Activated naive CD8-positive, alpha-beta T cell treated with anti-CD3 and anti-CD28 coated beads, Interleukin-2, amount 10 ng/mL, durations not matched to agents 7 days and 5 days (primary cell): ENCODE measurements around the gene TASOR. TPM values are rescaled to one million over a fixed set of nuclear protein-coding genes. Genes with fewer than 3 reads are reported as not detected.
A peak's percentile ranks its signal among the peaks of the same experiment; 100 is the strongest.

ENCODE experiments used
- ATAC-seq: fragments of 150-1000 bp; cut with Tn5 transposase; one replicate; pipeline ENCODE4 v1.10.0; 2021; ENCODE audit warnings: low read depth, moderate library complexity
- POLR2A ChIA-PET: fragments of 350-600 bp; sonication (Branson Sonifier 250); formaldehyde crosslinking; loops from one replicate; lab custom pipeline; 2021; ENCODE audit warnings: antibody characterized with exemption; lab: Charles Lee
- DNase-seq: peaks from one replicate; pipeline ENCODE4 v3.0.0; 2021
- H3K27ac Mint-ChIP-seq: one replicate; pipeline ENCODE4 v1.8.0; 2022; ENCODE audit warnings: mild to moderate bottlenecking, mixed read lengths
- H3K27me3 Mint-ChIP-seq: one replicate; pipeline ENCODE4 v1.8.0; 2022; ENCODE audit warnings: mild to moderate bottlenecking, moderate library complexity, mixed read lengths
- H3K36me3 Mint-ChIP-seq: one replicate; pipeline ENCODE4 v1.8.0; 2021; ENCODE audit warnings: mild to moderate bottlenecking, mixed read lengths
- H3K4me1 Mint-ChIP-seq: one replicate; pipeline ENCODE4 v1.8.0; 2021; ENCODE audit warnings: mixed read lengths
- H3K4me3 Mint-ChIP-seq: one replicate; pipeline ENCODE4 v1.8.0; 2022; ENCODE audit warnings: mild to moderate bottlenecking, moderate library complexity, mixed read lengths
- H3K9me3 Mint-ChIP-seq: one replicate; pipeline ENCODE4 v1.8.0; 2021; ENCODE audit warnings: mixed read lengths
- total RNA-seq, 2 experiments: library from RNA; stranded (reverse); gene quantifications; one replicate each; pipeline ENCODE4 v1.2.3, GENCODE V29; 2021

TASOR gene
- total RNA-seq, 2 experiments from 2014 or later: 79.1 to 87.1 TPM

- Mint-ChIP-seq H3K9me3 (peaks cover 2% of the 10 kb centered on the region), H3K27ac (no peak overlapping the region), H3K4me3 (peak overlapping the region; percentile 16), H3K27me3 (no peaks in the 10 kb centered on the region), H3K36me3 (peaks cover 57% of the 10 kb centered on the region), H3K4me1 (peaks cover 37% of the 10 kb centered on the region)
- no peak for ATAC-seq
- DNase-seq: no peak
- POLR2A ChIA-PET: interaction anchor here (0.7 to 1.2 kb wide), 3 partner anchors 12 to 119 kb away, joined by 4 read pairs; no protein-coding TSS in a partner anchor
These were observed 2.9 kb downstream of the TASOR start for GRCh38 chr3:56680054-56680580.

- Mint-ChIP-seq H3K4me1 (peaks cover 37% of the 10 kb centered on the region), H3K27me3 (no peaks in the 10 kb centered on the region), H3K4me3 (no peak overlapping the region), H3K9me3 (peaks cover 2% of the 10 kb centered on the region), H3K27ac (no peak overlapping the region), H3K36me3 (peaks cover 59% of the 10 kb centered on the region)
- ATAC-seq (no peak), DNase-seq (no peak)
- POLR2A ChIA-PET: no interaction called here
These were observed 5.8 kb downstream of the TASOR start for GRCh38 chr3:56677286-56677685.

DNA sequence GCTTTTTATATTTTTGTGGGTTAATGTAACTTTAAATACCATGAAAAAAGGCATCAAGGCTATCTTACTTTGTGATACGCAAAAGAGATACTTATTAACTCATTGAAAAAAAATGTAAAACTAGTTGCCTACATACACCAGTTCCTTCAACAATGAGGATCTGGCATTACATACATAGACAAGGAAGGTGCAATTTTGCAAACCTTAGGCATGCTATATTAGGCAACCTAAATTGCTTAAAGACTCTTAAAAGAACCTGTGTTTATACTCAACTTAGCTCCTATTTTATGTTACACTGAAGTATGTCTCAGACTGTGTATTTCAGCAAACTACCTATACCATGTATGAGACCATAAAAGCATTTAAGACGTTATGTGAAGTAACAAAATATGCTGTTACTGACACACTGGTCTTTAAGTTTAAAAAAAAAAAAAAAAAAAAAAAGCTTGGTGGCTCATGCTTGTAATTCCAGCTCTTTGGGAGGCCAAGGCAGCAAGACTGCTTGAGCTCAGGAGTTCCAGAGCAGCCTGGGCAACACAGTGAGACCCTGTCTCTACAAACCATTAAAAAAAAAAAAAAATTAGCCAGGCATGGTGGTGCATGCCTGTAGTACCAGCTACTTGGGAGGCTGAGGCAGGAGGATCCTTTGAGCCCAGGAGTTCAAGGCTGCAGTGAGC, 9.1 kb downstream of the TASOR start:
- ATAC-seq (no peak), DNase-seq (no peak)
- H3K4me1 Mint-ChIP-seq: peaks cover 13% of the 10 kb centered on the region
- H3K9me3 Mint-ChIP-seq: peaks cover 2% of the 10 kb centered on the region
- H3K27ac Mint-ChIP-seq: no peak overlapping the region
- no peak overlapping the region for H3K4me3 Mint-ChIP-seq
- POLR2A ChIA-PET: interaction anchor here (0.6 to 3.1 kb wide), 7 partner anchors 9 to 292 kb away, joined by 3 to 18 read pairs (median 4); partner anchors contain the start of gene TASOR
- H3K27me3 Mint-ChIP-seq: no peaks in the 10 kb centered on the region
- H3K36me3 Mint-ChIP-seq: peaks cover 67% of the 10 kb centered on the region

DNA sequence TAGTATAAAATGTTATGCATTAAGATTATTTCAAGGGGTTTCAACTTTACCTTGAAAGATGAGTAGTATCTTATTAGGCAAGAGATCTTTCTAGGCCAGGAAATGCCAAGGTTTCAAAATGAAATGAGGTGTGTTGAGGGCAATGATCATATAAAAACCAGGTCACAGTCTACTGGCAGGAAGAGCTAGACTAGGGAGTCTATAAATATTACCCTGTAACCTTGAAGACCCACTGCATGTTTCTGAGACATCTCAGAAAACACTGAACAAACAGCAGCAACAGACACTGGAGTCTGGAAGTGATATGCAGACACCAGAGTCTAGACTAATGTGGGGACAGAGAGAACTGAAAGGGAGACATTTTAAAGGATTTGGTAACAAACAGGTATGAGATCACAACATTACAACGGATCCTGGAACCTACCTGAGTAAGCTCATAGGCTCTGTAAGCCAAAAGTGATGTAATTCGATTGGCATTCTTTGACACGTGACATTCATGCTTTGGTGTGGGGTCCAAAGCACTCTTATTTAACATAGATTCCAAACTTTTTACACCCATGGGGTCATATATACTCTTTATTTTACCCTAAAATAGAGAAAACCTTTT, 15.0 kb downstream of the TASOR start:
- no peak overlapping the region for H3K27ac Mint-ChIP-seq
- H3K4me3 Mint-ChIP-seq: no peak overlapping the region
- peaks cover 68% of the 10 kb centered on the region for H3K36me3 Mint-ChIP-seq
- H3K27me3 Mint-ChIP-seq: no peaks in the 10 kb centered on the region
- H3K9me3 Mint-ChIP-seq: no peaks in the 10 kb centered on the region
- no peak for DNase-seq
- POLR2A ChIA-PET: interaction anchor here (1.9 kb wide), 1 partner anchor 14 kb away, joined by 8 read pairs; no protein-coding TSS in a partner anchor
- peaks cover 7% of the 10 kb centered on the region for H3K4me1 Mint-ChIP-seq
- no peak for ATAC-seq

DNA sequence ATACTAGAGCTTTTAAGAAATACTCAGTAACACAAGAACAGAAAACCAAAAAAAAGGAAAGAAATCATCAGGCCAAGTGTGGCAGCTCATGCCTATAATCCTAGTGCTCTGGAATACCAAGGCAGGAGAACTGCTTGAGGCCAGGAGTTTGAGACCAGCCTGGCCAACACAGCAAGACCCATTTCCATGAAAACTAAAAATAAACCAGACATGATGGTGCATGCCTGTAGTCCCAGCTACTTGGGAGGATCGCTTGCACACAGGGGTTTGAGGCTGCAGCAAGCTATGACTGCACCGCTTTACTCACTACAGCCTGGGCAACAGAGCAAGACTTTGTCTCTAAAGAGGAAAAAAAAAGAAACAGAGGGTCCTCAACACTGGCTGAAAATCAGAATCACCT, 18.2 kb downstream of the TASOR start:
- POLR2A ChIA-PET: interaction anchor here (1.1 kb wide), 1 partner anchor 18 kb away, joined by 3 read pairs; the partner anchor contains the start of gene TASOR
- no peak overlapping the region for H3K4me3 Mint-ChIP-seq
- ATAC-seq: no peak
- no peaks in the 10 kb centered on the region for H3K9me3 Mint-ChIP-seq
- H3K4me1 Mint-ChIP-seq: peaks cover 9% of the 10 kb centered on the region
- DNase-seq: no peak
- H3K27ac Mint-ChIP-seq: no peak overlapping the region
- no peaks in the 10 kb centered on the region for H3K27me3 Mint-ChIP-seq
- H3K36me3 Mint-ChIP-seq: peaks cover 55% of the 10 kb centered on the region

DNA sequence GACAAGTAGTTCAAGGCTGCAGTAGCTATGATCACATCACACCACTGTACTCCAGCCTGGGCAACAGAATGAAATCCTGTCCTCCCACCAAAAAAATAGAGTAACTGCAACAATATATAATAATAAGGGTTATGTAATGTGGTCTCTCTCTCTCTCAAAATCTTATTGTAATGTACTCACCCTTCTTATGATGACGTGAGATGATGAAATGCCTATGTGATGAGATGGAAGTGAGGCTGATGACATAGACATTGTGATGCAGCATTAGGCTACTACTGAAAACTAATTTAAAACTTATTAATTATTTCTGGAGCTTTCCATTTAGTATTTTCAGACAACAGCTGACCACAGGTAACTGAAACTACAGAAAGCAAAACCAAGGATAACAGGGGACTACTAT, 27.4 kb downstream of the TASOR start:
- no peak overlapping the region for H3K27ac Mint-ChIP-seq
- POLR2A ChIA-PET: no interaction called here
- H3K36me3 Mint-ChIP-seq: peaks cover 73% of the 10 kb centered on the region
- H3K4me3 Mint-ChIP-seq: no peak overlapping the region
- no peak for ATAC-seq
- no peak for DNase-seq
- peaks cover 20% of the 10 kb centered on the region for H3K4me1 Mint-ChIP-seq
- no peaks in the 10 kb centered on the region for H3K27me3 Mint-ChIP-seq
- no peaks in the 10 kb centered on the region for H3K9me3 Mint-ChIP-seq

DNA sequence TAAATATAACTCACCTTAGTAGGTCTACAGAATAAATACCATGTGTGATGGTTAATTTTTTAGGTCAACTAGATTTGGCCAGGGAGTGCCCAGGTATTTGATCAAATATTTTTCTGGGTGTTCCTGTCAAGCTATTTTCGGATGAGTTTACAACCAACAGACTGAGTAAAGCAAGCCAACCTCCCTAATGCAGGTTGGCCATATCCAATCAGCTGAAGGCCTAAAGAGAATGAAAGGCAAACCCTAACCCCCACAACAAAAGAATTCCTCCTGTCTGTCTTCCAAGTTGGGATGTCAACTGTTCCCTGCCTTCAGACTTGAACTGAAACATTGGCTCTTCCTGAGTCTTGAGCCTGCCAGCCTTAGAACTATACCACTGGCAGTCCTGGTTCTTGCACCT, 28.6 kb downstream of the TASOR start:
- no peak for ATAC-seq
- no peaks in the 10 kb centered on the region for H3K27me3 Mint-ChIP-seq
- peaks cover 19% of the 10 kb centered on the region for H3K4me1 Mint-ChIP-seq
- H3K36me3 Mint-ChIP-seq: peaks cover 74% of the 10 kb centered on the region
- POLR2A ChIA-PET: interaction anchor here (0.6 kb wide), 1 partner anchor 35 kb away, joined by 5 read pairs; no protein-coding TSS in a partner anchor
- no peak overlapping the region for H3K27ac Mint-ChIP-seq
- H3K4me3 Mint-ChIP-seq: no peak overlapping the region
- H3K9me3 Mint-ChIP-seq: no peaks in the 10 kb centered on the region
- no peak for DNase-seq

GRCh38 chr3:56645407-56645806, 37.7 kb downstream of the TASOR start:
- POLR2A ChIA-PET: no interaction called here

DNA sequence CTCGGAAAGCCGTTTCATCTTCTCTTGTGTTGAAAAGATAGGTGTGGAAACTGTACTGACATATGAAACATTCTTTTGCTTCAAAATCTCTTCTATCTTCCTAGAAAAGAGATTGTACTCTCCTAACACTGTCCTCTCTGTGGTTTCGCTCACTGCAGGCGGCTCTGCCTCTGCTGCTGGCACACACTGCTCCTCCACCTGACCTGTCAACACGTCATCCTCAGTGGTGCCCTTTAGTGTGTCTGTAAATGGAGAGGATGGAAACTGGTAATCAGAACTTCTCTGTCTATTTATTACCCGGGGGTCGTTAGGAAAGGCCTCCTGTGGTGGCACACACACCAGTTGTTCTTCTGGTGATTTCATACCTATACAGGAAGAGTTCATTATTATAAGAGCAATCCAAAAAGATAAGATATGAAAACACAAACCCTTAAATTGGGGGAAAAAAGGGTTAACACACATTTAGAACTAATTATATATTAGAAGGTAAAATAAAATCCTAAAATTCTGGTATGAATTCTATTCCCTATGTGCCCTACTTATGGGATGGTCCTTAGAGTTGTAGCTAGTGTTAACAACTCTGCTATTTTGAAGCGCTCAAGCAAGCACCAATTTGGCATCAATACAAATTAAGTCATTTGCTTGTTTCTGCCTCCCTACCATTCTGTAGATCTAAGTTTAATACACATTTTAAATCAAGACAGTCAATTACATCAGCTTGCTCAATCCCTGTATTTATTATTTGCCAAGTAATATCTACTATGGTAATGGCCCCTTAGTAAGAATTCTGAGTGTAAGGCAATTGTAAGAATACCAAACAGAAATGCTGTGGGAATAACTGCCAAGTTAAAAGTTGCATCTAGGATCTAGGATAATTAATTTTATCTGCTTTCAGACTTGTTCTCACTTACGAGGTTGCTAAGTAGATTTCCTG, 49.2 kb downstream of the TASOR start:
- POLR2A ChIA-PET: no interaction called here
- Mint-ChIP-seq H3K36me3 (peaks cover 44% of the 10 kb centered on the region), H3K27ac (no peak overlapping the region), H3K4me1 (peaks cover 4% of the 10 kb centered on the region), H3K27me3 (no peaks in the 10 kb centered on the region), H3K4me3 (no peak overlapping the region), H3K9me3 (no peaks in the 10 kb centered on the region)
- ATAC-seq (no peak), DNase-seq (no peak)

More at GRCh38 chr3:56645407-56645806, 37.7 kb downstream of the TASOR start:
- ATAC-seq (no peak), DNase-seq (no peak)
- peaks cover 9% of the 10 kb centered on the region for H3K4me1 Mint-ChIP-seq
- H3K27ac Mint-ChIP-seq: no peak overlapping the region
- no peaks in the 10 kb centered on the region for H3K9me3 Mint-ChIP-seq
- peaks cover 38% of the 10 kb centered on the region for H3K36me3 Mint-ChIP-seq
- H3K27me3 Mint-ChIP-seq: no peaks in the 10 kb centered on the region
- H3K4me3 Mint-ChIP-seq: no peak overlapping the region

Other genes starting within 250 kb of the TASOR start
- not detected for gene ERC2, start 214.8 kb downstream of the TASOR start, total RNA-seq
- gene CCDC66, start 126.1 kb downstream of the TASOR start, total RNA-seq: 10 to 100 TPM; 55.3 to 58.9 TPM
- gene ARHGEF3, start 118.7 kb upstream of the TASOR start, total RNA-seq: 100 to 1,000 TPM; 130 TPM